Fibroblast of skin of left biceps (primary cell): ENCODE measurements around the gene BCL11A.

Experiments
- DNase-seq, 2 experiments: peaks; one replicate each; pipeline ENCODE4 v3.0.0-alpha.2; 2013; ENCODE audit warnings: low read depth in 2 of 2

BCL11A gene

DNA sequence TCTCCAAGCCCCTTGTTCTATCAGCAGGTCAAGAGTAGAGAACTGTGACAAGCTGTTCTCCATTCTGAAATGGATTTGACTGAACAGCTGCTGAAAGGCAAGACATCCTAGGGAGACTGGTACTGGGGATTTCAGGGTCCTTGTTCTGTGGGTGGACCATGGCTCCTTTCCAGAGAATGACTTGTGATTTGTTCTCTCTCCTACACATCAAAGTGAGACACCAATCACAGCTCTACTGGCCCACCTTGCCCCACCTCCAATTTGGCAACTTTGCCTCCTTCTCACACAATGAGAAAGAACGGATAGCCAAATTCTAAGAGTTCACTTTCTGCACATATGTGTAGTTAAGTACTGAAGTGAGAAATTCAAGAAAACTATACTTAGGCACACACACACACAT is 67.4 kb downstream of the BCL11A start:
- no peak for DNase-seq

DNA sequence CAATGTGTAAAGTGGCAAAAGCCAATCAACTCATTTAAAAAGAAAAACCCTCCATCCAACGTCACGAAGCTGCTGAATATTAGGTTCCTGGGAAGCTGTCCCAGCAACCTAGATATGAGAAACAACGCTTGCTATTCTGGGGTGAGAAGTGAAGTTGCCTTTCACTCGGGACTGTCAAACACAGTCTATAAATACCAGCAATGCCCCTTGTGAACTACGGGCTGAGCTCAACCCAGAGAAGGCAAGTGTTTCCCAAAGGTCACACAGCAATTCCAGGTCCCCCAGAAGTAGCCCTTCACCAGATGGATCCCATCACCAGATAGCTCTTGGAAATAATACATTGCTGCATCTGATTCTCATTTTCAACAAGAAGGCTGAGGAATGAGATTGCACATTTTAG is 67.9 kb downstream of the BCL11A start:
- no peak for DNase-seq

DNA sequence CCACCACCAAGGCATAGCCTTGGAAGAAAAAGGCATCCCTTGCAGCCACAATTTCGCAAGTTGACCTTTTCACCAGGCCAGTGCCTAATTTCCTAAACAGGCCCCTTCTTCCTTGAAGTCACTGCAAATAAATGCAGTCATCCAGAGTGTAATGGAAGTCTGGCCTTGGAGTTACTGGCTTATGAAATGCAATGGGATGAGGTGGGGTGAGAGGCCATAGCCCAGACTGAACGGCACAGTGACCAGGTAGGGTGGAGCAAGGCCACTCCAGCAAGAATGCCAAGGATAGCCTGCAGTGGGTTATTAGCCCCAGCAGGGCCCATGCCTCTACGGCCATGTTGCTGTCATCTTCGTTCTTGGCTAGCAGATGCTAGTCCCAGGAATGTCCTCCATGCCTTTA is 68.4 kb downstream of the BCL11A start:
- DNase-seq, result no peak

DNA sequence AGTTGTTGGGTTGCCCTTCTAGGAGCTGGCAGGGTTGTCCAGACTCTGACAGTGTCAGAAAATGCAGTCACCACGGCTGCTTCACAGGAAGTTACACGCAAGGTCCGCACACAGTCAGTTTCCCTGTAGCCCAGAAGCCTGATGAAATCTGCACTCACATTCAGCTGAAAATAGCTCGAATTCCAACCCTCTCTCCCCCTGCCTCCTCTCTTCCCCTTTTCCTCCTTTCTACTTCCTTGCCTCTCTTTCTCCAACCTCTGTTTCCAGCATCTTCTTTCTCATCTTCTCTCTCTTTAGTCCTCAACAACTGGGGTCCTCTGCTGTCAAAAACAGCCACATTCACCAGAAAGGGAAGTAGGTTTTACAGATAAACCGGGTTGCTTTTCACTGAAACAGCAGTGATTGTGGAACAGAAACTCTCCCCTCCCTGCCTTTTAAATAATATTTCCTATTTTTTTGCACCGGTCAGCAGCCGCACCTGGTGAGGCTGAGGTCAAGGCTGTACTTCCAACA is 69.3 kb downstream of the BCL11A start:
- peak; percentile 74 to 76 for DNase-seq

DNA sequence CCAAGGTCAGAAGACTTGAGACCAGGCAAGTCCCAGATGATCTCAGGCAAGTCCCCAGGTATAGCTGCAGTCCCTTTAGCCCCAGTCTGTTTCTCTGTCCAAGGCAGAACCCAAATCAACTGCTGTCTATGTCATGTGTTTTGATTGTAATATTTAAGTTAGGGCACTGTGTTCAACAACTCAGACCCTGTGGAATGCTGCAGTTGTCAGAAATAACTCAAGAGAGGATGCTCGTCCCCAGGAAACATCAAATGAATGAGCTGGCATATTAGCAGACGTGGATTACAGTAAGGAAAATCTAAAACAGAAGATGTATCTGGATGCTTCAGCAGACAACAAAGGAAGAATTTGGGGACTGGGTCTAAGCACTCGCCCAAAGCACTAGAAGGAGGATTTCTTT is 70.1 kb downstream of the BCL11A start:
- DNase-seq, result peak; percentile 84 to 89

DNA sequence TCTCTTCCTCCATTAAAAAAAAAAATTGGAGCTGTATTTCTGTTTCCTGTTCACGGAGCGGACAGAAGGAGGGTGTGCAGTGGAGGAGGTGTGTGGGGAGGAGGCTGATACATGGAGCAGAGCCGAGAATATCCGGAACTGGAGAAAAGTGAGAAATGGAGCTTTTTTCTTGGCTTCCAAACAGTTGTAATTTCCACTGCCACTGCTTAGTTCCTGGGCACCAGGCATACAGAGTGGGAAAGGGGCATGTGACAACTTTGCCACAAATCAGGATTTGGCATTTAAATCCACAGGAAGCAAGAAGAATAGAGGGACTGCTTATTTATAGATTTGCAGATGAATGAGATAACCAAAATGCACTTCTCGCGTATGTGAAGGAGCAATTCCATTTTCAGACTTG is 71.2 kb downstream of the BCL11A start:
- DNase-seq, result no peak

DNA sequence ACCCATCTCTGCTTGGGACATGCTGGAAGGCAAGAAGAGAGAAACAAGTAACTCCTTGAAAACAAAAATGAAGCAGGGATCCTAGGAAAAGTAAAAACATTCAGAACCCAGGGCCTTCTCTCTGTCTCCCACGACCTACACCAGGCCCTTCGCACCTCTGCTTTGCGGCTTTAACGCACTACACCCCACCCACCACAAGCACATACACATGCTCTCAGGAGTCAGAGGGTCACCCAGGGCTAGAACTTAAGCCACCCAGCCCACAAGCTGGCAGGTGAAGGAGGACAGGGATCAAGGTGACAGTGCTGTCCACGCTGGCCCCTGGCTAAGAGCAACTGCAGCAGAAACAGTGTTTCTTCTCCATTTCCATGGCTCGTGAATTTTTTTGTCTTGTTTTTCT is 72.2 kb downstream of the BCL11A start:
- DNase-seq, result no peak

DNA sequence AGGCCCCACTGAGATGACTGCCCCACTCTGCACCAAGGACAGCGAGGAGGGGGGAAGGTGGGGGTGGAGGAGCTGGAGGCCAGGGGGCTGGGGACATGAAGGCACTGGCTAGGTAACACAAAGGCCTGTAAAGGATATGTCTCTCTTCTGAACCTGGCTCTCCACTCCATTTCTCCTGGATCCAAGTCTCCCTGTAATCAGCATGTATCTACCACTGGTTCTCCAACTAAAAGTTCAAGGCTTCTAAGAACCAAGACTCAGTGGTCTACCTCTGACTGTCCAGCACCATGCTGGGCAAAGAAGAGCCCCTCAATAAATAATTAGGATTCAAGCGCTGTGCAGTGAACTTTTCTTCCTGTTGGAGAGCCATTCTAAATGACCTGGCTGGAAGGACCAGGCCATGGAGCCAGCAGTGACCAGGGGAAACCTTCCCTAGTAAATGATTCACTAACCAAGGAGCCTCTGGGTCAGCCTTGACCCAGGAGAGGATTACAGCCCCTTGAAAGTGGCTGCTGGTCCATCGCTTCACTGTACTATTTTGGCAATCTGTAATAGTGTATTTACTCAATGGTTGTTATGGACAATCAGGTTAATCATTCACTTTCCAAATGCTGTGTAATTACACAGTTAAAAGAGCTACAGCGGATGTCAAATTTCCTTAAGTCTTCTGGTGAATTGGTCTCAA is 73.2 kb downstream of the BCL11A start:
- no peak for DNase-seq

DNA sequence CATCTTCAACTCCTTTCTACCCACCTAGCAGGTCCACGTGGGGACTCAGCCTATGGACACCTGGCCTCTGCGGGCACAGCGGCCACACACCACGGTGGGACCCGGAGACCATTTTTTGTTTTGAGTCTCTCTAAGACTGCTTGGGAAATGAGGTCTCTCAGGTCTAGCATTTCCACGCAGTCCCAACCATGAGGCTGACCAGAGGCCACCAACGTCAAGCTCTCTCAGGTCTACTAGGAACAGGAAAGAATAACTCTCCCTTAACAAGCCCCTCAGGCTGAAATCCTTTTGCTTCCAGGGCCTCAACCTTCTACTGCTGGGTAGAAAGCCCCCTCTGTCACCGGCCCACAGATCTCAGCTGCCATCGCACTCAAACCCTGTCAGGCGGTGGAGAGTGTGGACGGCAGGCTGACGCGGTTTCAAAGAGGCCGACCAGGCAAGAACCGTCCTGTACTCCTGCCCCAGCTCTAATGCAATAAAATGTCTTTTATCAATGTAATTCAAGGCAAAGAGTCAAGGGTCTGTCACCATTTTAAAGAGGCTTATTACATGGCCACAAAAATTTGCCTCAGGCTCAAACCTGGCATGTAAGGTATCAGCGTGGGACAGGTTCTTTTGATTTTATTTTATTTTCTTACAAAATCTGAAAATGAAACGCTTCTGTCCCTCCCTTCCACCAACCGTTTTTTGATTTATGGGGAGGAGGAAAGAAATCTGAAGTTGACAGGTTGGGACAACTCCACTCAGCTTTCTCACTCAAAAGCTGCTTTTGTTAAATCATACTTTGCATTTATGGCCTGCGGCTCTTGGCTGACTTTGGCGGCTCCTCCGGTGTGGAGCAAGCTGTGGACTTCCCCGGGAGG is 74.0 kb downstream of the BCL11A start:
- DNase-seq, result no peak

DNA sequence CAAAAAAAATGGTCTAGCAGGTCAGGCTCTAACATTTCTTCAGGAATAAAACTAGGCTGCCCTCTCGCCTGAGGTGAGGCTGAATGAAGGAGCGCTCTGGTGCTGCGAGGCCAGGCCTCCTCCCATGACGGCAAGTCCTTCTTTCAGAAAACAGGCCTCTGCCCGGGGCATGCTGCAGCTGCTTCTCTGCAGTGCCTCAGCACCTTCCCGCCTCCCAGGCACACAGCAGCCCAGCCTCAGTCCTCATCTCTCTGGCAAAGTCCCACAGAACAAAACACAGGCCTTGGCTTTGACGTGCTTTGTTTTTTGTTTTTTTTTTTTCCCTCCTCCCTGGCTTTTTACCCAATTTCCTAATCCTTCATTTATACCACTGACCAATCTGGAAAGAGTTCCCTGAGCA is 74.8 kb downstream of the BCL11A start:
- DNase-seq, result no peak

DNA sequence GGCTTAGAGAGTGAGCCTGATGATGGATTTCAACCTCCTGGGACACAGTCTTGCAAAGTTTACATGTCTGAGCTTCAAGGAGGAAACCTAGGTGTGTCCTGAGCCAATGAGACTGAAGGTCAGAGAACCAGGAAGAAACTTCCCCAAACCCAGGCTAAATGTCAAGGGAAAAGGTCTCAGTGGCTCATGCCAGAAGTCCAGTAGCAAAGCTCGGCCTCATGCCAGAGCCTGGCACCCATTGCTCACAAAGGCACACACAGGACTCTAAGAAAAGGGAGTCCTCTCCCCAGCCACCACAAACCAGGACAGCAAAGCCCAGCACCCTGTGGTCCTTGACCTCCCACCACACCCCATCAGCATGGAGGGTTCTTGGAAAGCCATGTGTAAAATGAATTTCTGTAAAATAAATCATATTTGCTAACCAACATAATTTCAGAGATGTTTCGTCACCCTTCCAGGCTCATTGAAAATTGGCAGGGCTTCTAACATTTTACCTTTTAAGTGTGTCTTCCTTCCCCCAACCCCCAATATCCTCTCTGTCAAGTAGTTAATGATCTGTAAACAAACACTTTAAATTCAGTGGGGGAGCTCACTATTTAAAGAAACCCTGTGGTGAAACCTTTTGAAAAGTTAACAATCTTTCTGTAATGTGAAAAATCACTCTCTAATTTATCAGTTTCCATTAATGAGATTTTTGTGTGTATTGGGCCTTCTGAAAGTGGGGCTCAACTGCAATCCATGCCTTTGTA is 77.1 kb downstream of the BCL11A start:
- no peak for DNase-seq

DNA sequence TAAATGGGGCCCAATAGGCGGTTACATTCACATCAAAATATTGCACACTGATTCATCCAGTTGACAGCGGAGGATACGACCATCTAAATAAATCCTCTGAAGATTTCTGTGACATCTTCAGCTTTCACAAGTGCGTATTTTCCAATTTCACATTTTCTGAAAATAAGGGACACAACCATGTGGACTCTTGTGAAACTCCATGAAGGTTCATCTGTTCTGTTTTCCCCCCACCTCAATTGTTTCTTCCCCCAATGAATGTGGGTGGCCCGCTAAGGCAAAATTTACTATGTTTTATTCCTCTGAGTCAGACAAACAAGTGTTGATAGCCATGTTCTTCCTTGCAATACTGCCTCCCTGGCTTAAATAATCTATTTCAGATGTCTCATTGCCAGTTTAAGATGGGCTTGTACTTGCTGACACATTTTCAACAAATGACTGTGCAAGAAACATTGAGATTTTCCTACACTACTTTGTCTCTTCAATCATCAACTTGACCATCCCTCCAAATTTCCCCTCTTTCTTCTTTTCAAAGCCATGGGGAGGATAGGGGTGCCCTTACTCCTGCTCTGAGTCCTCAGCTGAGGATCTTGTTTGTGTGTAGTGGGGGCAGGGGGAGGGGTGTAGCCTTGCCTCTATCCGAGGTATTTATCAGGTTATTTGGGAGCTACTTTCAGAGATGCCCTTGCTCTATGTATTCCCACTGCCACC is 78.2 kb downstream of the BCL11A start:
- DNase-seq, result peak in 1 of 2 experiments; percentile 64

DNA sequence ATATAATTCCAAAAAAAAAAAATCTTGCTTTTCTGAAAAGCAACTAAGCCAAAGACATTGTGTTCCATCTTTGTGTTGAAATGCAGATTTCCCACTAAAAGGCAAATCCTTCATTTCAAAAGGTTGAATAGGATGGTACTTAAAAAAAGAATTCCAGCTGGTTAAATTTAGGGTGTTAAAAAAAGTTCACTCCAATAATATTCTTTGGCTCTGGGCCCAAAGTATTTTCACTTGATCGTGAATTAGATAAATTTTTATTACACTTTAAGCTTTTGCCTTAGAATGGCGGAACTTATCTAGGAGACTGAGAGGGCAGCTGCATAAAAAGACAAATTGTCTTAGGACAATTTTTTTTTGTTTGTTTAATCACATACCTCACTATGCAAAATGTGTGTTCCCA is 79.2 kb downstream of the BCL11A start:
- no peak for DNase-seq

DNA sequence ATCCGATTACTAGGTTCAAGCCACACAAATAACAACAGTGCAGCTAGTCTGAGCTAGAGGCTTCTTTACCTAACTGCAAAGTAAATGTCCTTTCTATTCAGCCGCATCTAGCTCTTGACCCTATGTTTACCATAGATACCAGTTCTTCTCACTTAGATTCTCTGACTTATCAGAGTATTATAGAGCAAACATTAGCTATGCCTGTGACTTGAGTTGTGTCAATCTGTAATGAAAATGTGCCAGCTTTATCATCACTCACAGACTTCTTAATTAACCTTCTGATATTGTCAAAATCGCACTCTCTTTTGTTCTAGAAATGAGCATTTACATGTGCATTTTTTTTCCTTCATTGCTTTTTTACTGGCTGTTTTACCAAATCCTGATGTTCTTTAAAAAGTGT is 79.9 kb downstream of the BCL11A start:
- no peak for DNase-seq

DNA sequence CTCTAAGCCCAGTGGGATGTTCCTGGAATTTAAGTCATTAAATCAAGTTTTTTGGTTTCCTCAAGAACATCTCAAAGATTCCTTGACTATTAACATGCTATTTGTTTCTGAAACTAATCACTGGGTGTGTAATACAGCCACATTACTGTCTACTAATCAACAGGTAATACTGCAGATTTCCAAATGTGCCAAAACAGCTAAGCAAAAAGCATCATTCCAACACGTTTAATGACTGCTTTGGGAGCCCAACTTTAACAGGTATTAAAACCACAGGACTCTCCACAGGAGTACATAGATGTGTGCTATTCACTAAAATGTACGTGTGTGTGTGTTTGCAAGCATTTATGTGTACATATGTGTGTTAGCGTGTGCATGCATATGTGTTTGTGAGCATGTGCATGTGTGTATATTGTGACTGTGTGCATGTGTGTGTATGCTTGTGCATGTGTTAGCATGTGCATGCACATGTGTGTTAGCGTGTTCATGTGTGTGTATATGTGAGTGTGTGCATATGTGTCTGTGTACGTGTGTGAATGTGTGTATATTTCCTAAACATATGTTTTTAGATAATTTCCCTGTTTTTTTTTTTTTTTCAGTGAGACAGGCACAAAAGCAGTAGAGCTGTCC is 80.7 kb downstream of the BCL11A start:
- no peak for DNase-seq

DNA sequence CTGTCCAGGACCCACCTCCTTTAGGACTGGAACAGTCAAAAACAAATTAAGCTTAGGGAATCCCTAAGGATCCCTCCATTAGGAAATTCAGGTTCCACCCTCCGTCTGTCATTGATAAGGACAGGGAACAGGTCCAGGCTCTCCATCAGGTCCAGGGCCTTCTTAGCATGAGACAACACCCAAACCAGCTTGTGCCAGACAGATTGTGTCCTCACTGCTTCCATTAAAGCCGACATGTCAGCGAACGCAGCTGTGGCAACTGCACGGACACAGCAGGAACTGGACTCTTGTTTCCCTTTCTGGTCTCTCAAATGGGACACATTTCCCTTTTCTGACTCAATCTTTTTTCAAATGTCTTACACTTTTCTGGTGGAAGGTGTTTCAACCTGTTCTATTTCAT is 81.4 kb downstream of the BCL11A start:
- no peak for DNase-seq

DNA sequence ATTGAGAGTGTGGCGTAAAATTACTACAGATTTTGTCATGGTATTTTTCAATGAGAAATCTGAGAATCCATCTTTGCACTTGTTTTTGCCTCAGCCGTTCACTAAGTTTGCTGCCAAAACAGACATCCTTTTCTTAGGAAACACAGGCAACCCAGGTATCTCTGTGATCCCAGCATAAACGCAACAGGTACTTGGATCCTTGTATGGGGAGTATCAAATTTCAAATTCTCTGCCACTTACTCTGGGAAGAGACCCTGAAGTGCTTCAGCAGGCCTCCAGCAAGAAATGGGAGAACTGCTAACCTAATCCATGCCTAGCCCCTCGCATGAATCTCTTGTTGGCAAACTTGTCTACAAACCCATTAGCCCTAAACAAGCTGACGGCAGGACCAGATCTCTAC is 83.1 kb downstream of the BCL11A start:
- no peak for DNase-seq

DNA sequence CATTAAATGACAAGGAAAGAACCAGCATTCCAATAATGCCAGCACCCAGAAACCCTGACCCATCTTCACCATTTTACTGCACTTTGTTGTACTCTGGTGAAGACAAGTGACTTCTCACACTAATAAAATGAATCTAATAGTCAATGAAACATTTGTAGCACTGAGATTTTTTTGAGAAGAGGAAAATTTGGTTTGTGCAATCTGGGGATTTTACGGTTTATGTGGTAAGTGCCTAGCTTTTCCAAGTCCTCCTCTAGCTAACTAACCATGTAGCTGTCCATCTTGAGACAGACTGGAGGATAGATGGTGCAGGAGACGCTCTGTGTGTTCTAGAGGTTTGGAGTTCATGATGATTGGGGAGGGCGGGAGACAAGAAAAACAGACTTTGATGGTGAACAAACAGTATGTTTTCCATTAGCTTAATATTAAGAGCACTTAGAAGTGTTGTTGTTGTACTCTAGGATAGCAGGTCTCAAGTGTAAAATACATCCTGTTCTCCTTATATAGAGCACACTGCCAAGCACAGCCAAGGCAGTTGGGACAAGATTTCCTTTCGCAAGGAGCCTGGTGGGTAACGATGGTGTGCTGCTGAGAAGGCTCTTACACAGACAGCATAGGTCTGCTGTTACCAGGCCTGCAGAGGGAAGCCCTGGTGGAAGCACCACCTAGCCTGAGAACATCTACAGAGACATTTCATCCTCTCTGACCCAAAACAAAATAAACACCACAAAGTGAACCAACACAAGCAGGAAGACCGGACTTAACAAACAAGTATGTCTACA is 83.7 kb downstream of the BCL11A start:
- no peak for DNase-seq

DNA sequence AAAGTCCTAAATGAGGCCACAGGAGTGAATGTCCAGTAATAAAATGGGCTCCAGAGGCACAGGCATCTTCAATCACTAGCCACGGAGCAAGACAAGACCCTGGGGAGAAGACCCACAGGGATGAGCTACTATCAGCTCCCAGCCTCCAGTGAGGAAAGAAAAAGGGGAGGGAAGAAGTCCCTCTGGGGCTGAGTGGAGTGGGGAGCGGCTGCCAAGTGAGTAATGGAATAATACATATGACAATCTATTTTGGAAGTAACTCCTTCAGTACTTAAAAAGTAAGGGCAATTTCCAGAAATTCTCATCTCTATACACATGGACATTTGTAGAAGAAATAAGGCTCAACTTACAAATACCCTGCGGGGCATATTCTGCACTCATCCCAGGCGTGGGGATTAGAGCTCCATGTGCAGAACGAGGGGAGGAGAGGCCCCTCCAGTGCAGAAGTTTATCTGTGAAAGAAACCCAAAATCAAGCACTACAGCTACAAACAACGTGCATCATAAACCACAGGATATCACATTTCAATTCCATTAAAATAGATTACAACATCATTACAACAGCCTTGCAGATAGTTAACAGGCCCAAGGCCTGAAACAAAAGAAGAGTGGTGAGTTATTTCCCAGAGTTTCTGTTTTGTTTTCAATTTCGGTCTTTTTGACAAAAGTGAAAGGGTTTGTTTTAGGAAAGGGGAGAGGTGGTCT is 84.9 kb downstream of the BCL11A start:
- peak in 1 of 2 experiments; percentile 50 for DNase-seq

DNA sequence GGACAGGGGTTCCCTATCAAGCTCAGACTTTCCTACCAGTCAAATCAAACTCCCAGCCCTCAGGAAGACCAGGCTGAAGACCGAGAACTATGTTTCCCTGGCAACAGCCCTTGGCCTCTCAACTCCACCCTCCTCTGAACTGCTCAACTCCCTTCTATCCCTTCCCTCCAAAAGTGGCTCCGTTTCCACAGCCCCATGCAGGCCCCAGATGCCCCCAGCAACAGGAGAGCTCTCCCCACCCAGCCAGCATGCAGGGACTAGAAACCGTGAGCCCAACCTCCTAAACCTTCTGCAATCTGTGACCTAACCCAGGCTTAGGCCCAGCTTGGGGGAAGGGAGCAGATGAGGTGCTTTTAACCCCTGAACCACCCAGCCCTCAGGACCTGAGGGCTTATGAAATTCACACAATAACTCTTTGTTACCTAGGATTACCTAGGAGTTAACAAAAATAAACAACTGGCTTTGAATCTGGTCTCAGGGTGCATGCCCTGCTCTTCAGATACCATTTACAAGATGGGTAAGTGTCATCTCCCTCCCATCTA is 87.2 kb downstream of the BCL11A start:
- no peak for DNase-seq
